Measurements from ENCODE around the gene AQR. TPM values are rescaled to one million over a fixed set of nuclear protein-coding genes. Genes with fewer than 3 reads are reported as not detected.

The AQR gene
- total RNA-seq, 4 donors from 2014 or later: 18.8 to 24.9 (median 23.9) TPM

DNA sequence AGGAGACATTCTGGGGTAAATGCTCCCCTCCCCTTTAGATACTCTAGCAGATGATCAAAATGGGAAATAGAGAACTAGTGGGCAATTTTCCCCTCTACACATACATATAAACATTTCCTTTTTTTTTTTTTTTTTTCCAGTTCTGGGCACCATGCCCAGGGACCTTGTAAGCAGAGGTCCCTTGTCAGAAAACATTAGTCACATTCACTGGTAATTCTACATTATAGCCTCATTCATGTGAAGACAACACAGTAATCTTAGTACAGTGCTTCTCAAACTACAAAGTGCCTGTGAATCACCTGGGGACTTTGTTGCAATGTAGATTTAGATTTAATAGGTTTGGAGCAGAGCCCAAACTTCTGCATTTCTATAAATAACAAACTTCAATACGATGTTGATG is 114.1 kb downstream of the AQR start:
- no peak overlapping the region for H3K27ac ChIP-seq
- no peak for TF ChIP-seq EP300 (IDR thresholded peaks at IDR 0.05)
- no peak for TF ChIP-seq POLR2A (IDR thresholded peaks at IDR 0.05)
- TF ChIP-seq, protein P1, sequence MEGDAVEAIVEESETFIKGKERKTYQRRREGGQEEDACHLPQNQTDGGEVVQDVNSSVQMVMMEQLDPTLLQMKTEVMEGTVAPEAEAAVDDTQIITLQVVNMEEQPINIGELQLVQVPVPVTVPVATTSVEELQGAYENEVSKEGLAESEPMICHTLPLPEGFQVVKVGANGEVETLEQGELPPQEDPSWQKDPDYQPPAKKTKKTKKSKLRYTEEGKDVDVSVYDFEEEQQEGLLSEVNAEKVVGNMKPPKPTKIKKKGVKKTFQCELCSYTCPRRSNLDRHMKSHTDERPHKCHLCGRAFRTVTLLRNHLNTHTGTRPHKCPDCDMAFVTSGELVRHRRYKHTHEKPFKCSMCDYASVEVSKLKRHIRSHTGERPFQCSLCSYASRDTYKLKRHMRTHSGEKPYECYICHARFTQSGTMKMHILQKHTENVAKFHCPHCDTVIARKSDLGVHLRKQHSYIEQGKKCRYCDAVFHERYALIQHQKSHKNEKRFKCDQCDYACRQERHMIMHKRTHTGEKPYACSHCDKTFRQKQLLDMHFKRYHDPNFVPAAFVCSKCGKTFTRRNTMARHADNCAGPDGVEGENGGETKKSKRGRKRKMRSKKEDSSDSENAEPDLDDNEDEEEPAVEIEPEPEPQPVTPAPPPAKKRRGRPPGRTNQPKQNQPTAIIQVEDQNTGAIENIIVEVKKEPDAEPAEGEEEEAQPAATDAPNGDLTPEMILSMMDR (IDR thresholded peaks at IDR 0.05): no peak
- H3K36me3 ChIP-seq: peaks cover 0 to 35% (median 3%) of the 10 kb centered on the region in 3 donors
- WGBS, 2 donors: 12 to 31% methylated on average over 1 of the region's 1 CpG
- H3K27me3 ChIP-seq: no peaks in the 10 kb centered on the region
- H3K4me1 ChIP-seq: peaks cover 0 to 40% (median 20%) of the 10 kb centered on the region in 4 donors
- no peak overlapping the region for H3K4me3 ChIP-seq
- no peak for DNase-seq (ENCODE audit: low spot score in 2 of 2)
- H3K9me3 ChIP-seq: no peaks in the 10 kb centered on the region

DNA sequence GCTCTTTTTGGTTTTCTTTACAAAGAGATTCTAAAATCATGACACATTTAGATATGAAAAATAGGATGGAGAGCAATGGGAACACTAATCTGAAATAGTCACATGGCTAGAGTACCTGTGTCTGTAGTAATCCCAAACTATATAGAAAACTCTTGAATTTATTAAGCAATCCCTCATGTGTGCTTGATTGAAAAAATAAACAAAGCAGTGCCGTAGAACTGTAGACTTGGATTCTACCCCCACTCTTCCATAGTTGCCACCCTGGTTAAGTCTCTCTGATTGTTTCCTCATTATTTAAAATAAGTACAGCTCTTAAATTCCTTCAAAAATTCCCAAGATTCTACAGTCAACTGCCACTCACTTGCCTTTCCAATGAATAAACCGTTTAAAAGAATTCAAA is 115.3 kb downstream of the AQR start:
- no peak for DNase-seq (ENCODE audit: low spot score in 2 of 2)
- Histone ChIP-seq H3K36me3 (peaks cover 0 to 23% (median 3%) of the 10 kb centered on the region in 3 donors), H3K4me3 (no peak overlapping the region), H3K9me3 (no peaks in the 10 kb centered on the region), H3K4me1 (peaks cover 0 to 40% (median 20%) of the 10 kb centered on the region in 4 donors), H3K27ac (no peak overlapping the region), H3K27me3 (no peaks in the 10 kb centered on the region)
- TF ChIP-seq EP300 (IDR thresholded peaks at IDR 0.05): no peak
- TF ChIP-seq POLR2A (IDR thresholded peaks at IDR 0.05): no peak
- TF ChIP-seq, protein P1 (IDR thresholded peaks at IDR 0.05): no peak
- WGBS, 2 donors: 41 to 49% methylated on average over 2 of the region's 2 CpGs

DNA sequence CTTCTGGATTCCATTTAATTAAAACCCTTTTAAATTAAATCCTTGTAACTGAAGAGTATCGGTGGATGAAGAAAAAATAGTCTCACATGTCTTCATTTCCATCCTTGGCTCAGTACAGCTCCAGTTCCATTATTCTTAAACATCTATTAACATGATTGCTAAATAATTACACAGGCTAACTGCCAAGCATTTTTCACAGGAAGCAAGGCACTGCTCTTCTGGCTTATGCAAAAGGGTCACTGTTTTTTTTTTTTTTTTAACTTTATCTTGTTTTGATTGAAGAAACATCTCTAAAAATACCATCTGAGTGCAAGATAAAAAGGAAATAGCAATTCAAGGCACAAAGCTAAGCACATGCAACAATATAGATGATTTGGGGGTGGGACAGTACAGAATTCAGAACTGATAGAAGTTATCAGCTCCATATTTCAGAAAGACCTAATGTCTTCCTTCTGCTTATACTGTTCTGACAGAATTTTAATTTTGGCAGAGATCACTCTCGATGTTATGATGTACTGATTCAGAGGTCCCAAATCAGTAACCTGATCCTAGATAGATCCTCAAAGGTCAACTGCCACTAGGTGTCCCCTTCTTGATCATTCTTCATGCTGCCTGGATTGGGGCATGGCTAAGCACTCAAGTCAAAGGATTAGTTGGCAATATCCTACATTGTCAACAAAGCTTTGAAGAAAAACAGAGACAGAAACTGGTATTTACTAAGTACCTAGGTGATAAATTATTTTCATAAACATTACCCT is 116.4 kb downstream of the AQR start:
- H3K4me1 ChIP-seq: peaks cover 0 to 40% (median 20%) of the 10 kb centered on the region in 4 donors
- 36 to 38% methylated on average over 2 of the region's 2 CpGs for WGBS, 2 donors
- H3K9me3 ChIP-seq: no peaks in the 10 kb centered on the region
- H3K4me3 ChIP-seq: no peak overlapping the region
- no peaks in the 10 kb centered on the region for H3K27me3 ChIP-seq
- TF ChIP-seq, protein P1 (IDR thresholded peaks at IDR 0.05): no peak
- TF ChIP-seq POLR2A (IDR thresholded peaks at IDR 0.05): no peak
- TF ChIP-seq EP300 (IDR thresholded peaks at IDR 0.05): no peak
- peaks cover 0 to 22% (median 3%) of the 10 kb centered on the region in 3 donors for H3K36me3 ChIP-seq
- no peak for DNase-seq (ENCODE audit: low spot score in 2 of 2)
- no peak overlapping the region for H3K27ac ChIP-seq

DNA sequence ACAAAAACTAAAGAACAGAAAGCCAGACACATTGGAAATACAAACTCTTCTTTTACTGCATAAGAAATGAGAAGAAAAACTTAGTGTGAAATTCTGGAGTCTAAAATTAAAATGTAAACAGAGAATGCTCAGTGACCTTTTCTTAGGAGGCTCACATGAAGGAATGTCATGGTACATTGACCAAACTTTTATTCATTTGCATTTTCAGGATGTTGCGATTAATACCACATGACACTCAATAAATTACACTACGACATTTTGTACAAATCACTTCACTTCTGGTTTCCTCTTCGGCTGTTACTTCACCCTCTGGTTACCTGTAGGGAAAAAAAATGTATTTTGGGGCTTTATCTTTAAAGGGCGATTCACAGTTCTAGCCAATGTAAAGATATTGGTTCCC is 117.8 kb downstream of the AQR start:
- no peaks in the 10 kb centered on the region for H3K27me3 ChIP-seq
- no peak for TF ChIP-seq EP300 (IDR thresholded peaks at IDR 0.05)
- TF ChIP-seq, protein P1 (IDR thresholded peaks at IDR 0.05): no peak
- no peak for TF ChIP-seq POLR2A (IDR thresholded peaks at IDR 0.05)
- peaks cover 0 to 9% (median 3%) of the 10 kb centered on the region in 3 donors for H3K36me3 ChIP-seq
- H3K9me3 ChIP-seq: no peaks in the 10 kb centered on the region
- WGBS, 2 donors: 87% methylated on average over 4 of the region's 4 CpGs
- peaks cover 0 to 40% (median 20%) of the 10 kb centered on the region in 4 donors for H3K4me1 ChIP-seq
- H3K27ac ChIP-seq: no peak overlapping the region
- no peak for DNase-seq (ENCODE audit: low spot score in 2 of 2)
- no peak overlapping the region for H3K4me3 ChIP-seq

DNA sequence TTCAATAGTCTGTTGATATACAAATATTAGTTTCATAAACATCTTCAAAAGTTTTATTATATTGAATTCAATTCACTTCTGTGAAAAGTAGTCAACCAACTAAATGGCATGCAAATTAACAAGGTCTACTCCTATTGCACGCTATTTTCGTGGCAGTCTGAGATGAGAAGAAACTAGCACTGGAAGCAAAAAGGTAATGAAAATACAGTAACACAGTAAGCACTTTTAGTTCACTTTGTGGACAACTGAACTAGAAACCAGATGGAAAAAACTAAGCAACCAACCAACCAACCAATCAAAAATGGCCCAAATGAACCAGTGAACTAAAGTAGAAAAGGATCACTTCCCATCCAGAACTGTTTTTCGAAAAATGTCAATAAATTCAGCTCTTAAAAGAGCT is 118.5 kb downstream of the AQR start:
- no peak for TF ChIP-seq POLR2A (IDR thresholded peaks at IDR 0.05)
- TF ChIP-seq EP300 (IDR thresholded peaks at IDR 0.05): no peak
- TF ChIP-seq, protein P1 (IDR thresholded peaks at IDR 0.05): no peak
- DNase-seq (ENCODE audit: low spot score in 2 of 2): no peak
- no peaks in the 10 kb centered on the region for H3K9me3 ChIP-seq
- no peak overlapping the region for H3K27ac ChIP-seq
- peaks cover 0 to 3% (median 3%) of the 10 kb centered on the region in 3 donors for H3K36me3 ChIP-seq
- H3K4me1 ChIP-seq: peaks cover 0 to 36% (median 18%) of the 10 kb centered on the region in 4 donors
- no peak overlapping the region for H3K4me3 ChIP-seq
- no peaks in the 10 kb centered on the region for H3K27me3 ChIP-seq
- WGBS, 2 donors: 92 to 97% methylated on average over 3 of the region's 3 CpGs
